ENCODE data around the gene SEC11C.

Gene SEC11C

GRCh38 chr18:59139615-59140301, at the start of gene SEC11C:
Gene SEC11C (plus strand): TSS chr18:59139884. CDS start chr18:59139949, 65 bp downstream.
- peak; percentile 96 to 98 for DNase-seq

GRCh38 chr18:59090966-59091603, 48.6 kb upstream of the SEC11C start:
- no peak for DNase-seq

DNA sequence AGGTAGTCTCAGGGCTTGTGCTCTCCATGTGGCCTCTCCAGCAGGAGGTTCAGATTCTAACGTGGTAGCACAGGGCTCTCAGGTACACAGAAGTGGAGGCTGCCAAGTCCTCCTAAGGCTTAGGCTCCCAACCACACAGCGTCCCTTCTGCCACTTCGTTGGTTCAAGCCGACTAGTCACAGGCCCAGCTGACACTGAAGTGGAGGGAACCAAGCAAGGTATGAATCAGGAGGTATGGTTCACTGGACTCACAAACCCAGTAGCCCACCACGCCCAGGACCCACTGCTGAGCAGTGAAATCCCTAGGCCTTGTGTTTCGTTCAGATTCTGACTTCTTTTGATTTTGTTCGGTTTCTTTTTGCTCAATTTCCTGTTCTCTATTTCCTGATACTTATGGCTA, 46.0 kb upstream of the SEC11C start:
- no peak for DNase-seq

- no peak for DNase-seq
These were observed 45.1 kb upstream of the SEC11C start for GRCh38 chr18:59094569-59094968.

DNA sequence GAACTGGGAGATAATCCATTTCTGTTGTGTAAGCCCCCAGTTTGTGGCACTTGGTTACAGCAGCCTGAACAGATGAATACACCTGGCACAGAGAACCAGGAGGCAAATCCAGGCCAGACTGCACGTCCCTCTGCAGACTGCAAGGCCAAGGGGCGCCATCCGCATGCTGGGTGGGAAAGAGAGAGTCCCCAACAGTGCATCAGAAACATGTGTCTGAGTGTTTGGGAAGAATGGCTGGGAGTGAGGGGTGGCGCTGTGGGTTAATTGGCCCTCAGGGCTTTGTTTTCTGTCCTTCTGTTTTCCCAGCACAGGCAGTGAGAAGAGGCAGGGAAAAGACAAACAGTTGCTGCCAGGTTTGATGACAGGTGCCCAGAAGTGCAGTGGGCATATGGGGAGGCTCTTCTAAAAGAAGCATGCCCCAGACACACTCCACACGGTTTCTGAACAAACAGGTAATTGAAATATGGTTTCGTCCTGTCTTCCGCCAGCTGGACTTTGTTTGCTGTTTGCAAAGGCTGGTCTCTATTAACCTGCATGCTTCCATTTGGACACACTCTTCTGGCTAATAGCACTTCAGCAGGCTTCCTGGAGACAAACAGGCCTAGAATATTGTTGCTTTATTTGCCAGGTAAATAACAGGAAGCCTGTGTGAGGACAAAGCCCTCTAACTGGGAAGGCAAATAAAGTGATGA, 43.4 kb upstream of the SEC11C start:
- peak; percentile 95 to 100 for DNase-seq

DNA sequence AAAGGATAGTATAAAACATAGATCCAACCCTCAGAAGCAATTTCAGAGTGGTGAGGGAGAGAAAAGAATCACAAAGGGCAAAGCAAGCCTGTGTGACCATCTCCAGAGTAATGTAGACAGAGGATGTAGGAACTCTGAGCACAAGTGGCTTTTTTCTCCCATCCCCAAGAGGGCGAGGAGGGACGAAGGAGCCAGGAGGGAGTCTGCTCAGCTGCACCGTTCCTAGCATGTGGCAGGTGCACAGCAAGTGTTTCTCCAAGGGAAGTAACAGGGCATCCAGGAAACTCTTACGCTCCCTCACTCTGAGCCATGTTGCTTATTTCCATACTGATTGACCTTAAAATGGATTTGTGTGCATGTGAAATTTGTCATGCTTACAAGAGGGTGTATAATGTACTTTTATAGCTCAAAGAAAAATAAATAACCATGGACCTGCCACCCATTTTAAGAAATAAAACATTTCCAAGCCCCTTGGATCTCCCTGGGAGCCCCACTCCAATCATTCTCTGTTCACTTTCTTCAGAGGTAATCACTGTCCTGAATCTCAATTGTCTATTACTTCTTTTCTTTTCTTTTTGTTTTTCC, 37.8 kb upstream of the SEC11C start:
- DNase-seq: no peak

DNA sequence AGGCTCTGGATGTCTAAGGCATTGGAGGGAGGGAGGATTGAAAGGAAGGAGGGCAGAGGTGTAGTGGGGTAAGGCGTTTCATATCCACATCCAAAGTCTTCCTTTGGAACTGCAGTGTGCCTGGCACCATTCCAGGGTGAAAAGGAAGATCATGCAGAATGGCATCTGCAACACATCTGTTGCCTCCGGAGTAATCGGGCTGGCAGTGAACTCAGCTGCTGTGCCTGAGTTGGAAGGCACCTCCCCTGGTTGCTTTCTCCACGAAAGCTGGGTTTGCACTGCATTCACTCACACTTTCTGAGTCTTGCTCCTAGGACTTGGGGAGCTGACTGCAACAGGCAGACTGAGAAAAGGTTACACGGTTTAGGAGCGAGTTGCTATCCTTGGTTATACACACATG, 30.3 kb upstream of the SEC11C start:
- DNase-seq: no peak

DNA sequence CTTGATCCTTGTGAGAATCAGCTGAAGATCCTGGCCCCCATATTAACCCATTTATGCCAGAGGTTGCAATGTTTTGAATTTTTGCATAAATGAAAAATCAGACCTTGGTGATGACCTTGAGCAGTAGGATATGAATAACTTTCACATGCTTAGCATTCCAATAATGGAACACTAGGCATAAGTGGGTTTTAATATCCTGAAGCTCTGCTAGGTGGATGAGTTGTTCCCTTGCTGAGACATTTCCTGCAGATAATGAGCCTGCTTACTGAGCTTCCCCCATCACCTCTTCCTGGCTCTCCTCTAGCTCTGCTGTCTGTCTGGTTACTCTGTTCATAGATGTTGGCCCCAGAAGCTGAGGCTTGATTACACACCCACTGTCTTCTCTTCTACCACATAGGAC, 25.5 kb upstream of the SEC11C start:
- DNase-seq: no peak

- no peak for DNase-seq
These were observed 15.9 kb upstream of the SEC11C start for GRCh38 chr18:59123588-59124369.

- DNase-seq: no peak
These were observed 15.3 kb upstream of the SEC11C start for GRCh38 chr18:59124370-59124704.

DNA sequence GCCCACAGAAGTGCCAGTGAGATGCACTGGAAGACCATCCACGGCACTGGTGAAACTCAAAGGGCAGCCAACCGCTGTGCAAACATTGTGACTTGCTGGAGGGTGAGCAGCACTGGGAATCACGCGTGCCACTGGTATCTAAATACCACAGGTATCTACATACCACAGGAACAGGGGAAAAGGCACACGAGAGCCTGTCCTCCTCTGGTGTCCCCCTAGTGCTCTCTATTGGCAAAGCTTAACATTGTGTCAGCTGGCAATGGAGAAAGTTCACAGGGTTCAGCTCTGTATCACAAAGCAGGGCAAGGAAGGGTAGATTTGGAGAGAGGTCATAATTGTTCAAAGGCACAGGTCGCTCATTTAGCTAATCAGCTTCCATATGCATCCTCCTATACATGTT, 12.6 kb upstream of the SEC11C start:
- no peak for DNase-seq

DNA sequence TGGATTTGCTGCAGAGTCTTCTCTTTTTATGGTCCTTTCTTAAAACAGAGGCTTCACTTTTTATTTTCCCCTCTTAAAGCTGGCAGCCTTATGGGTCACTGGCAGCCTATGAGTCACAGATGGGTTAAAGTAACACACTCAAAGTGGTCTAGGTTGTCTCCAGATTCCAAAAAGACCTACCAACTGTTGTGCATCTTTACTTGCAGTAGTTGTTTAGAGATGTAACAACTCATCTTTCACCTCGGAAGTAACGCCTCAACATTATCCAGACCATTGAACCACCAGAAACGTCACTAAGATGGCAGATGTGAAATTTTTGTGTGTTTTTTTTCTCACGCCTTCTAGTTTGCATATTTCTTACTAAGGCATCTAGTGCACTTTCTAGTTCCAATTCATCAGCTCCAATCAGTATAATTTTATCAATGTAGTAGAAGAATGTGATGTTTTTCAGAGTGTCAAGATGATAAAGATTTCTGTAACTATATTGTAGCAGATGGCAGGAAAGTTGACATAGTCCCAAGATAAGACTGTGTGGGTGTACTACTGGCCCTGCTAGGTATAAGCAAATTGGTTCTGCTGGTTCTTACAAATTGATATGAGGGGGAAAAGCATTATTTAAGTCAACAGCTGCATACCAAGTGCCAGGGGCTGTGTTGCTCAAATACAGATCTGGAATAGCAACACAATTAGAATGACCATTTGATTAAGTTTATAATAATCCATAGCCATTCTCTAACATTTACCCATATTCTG, 9.6 kb upstream of the SEC11C start:
- DNase-seq: no peak

GRCh38 chr18:59132810-59133465, 6.7 kb upstream of the SEC11C start:
- no peak for DNase-seq

GRCh38 chr18:59139291-59139614, 431 bp upstream of the SEC11C start:
- DNase-seq: peak; percentile 91 to 93

DNA sequence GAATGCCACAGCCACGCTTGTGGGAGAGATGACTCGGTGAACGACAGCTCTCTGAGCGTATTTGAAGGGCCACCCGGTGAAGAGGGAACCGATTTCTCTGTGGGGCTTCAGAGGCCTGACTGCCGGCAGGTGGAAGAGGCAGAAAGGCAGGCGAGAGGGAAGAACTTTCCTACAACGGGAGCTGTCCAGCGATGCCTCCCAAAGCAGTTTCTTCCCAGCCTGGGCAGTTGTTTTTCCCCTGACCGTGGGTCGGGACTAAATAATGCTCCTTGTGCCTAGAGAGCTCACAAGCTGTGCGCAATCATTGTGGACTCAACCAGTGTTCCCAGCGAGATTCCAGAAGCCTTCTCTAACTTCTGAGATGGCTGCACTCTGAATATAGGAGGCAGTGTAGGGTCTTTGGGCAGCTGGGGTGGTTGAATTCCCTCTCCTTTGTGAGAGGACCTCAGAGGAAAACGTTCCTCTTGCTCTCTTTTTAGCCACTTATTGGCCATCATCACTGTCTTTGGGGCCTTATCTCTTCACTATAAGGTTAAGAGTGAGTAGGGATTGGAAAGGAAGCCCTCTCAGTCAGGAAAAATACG, 710 bp downstream of the SEC11C start:
- DNase-seq: peak in 1 of 2 experiments; percentile 54

GRCh38 chr18:59141294-59142068, 1.8 kb downstream of the SEC11C start:
- DNase-seq: peak; percentile 49 to 83

DNA sequence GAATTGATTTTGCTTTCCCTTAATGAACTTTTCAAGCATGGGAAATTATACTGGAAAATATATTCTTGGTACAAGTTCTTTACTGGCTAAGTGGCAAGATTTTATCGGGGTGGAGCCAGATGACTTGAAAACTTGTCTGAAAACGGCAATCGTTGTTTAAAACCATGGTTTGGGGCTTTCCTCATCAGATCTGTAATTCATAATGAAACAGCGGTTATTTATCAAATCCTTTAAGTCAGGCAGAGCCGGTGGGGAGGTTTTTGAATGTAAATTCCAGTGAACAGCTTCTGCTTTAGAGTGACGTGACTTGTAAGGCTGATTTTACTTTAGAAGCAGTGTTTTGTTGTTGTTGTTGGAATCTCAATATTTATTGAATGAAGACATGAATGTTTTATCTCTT, 2.6 kb downstream of the SEC11C start:
- DNase-seq: no peak

- DNase-seq: peak in 1 of 2 experiments; percentile 14
These were observed 3.2 kb downstream of the SEC11C start for GRCh38 chr18:59142800-59143416.

DNA sequence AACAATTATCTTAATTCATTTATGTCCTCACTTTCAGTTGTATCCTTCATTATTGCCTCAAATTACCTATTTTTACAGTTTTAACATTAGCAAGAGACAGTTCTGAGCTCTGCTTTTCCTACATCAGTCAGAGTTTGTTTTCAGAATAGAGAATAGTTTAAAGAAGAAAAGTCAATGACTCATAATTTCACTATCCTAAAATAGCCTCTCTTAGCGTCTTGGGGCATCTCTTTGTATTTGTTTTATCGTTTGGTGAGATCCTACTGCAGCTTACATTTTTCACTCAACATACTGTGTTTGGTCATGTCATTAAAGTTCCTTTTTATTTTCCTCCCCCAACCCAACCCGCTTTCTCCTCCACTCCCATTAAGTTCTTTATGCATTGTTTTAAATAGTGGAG, 3.8 kb downstream of the SEC11C start:
- no peak for DNase-seq

DNA sequence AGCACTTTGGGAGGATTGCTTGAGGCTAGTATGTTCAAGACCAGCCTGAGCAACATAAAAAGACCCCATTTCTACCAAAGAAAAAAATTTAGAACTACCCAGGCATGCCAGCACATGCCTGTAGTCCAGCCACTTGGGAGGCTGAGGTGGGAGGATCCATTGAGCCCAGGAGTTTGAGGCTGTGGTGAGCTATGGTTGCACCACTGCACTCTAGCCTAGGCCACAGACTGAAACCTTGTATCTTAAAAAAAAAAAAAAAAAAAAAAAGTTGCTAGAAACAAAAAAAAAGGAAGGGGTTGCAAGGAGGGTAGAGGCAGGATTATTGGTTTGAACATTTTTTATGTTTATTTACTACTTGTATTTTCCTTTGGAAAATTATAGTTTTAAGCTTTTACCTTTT, 4.8 kb downstream of the SEC11C start:
- DNase-seq: no peak

Data from NCI-H2081 (cell line).